Endothelial cell (in vitro differentiated cells): Measurements from ENCODE around the gene KCTD1. TPM values are rescaled to one million over a fixed set of nuclear protein-coding genes. Genes with fewer than 3 reads are reported as not detected.

Experiments used
- DNase-seq: peaks from one replicate; pipeline ENCODE4 v3.0.0; 2021; ENCODE audit warnings: low spot score
- H3K27ac Mint-ChIP-seq: one replicate; pipeline ENCODE4 v1.8.0; 2021; ENCODE audit warnings: mixed read lengths, inconsistent platforms; ENCODE audit not compliant: unreplicated experiment
- H3K27me3 Mint-ChIP-seq: one replicate; pipeline ENCODE4 v1.8.0; 2021; ENCODE audit warnings: mild to moderate bottlenecking, moderate library complexity, mixed read lengths, inconsistent platforms; ENCODE audit not compliant: unreplicated experiment
- H3K36me3 Mint-ChIP-seq: one replicate; pipeline ENCODE4 v1.8.0; 2021; ENCODE audit warnings: mild to moderate bottlenecking, low read depth, mixed read lengths, inconsistent platforms; ENCODE audit not compliant: unreplicated experiment
- H3K4me1 Mint-ChIP-seq: one replicate; pipeline ENCODE4 v1.8.0; 2021; ENCODE audit warnings: mild to moderate bottlenecking, mixed read lengths, inconsistent platforms; ENCODE audit not compliant: unreplicated experiment
- H3K4me3 Mint-ChIP-seq: one replicate; pipeline ENCODE4 v1.8.0; 2021; ENCODE audit warnings: mild to moderate bottlenecking, mixed read lengths, inconsistent platforms; ENCODE audit not compliant: unreplicated experiment
- H3K9me3 Mint-ChIP-seq: one replicate; pipeline ENCODE4 v1.8.0; 2021; ENCODE audit warnings: mixed read lengths, inconsistent platforms; ENCODE audit not compliant: unreplicated experiment
- CTCF ChIP-seq: fragments of 200-600 bp; sonication (generic); IDR thresholded peaks from one replicate; pipeline ENCODE4 v1.5.0; 2021; ENCODE audit warnings: antibody characterized with exemption; ENCODE audit not compliant: unreplicated experiment
- total RNA-seq: library from RNA; stranded (reverse); fragmentation: NEBNext Ultra II Directional; extraction: Animal tissue kit (Norgen Biotek cat#: 25700); gene quantifications from one replicate; pipeline ENCODE4 v1.2.1, GENCODE V29; 2021; ENCODE audit not compliant: unreplicated experiment

The KCTD1 gene
- total RNA-seq, 1 donor from 2014 or later, result 10.6 TPM

- Mint-ChIP-seq H3K4me1 (peaks cover 22% of the 10 kb centered on the region), H3K9me3 (no peaks in the 10 kb centered on the region), H3K27ac (no peak overlapping the region), H3K36me3 (peaks cover 7% of the 10 kb centered on the region), H3K4me3 (no peak overlapping the region), H3K27me3 (peaks cover 4% of the 10 kb centered on the region)
- TF ChIP-seq CTCF, result peak; percentile 40
- DNase-seq, result peak; percentile 66
Measured at GRCh38 chr18:26457611-26458353, 90.6 kb downstream of the KCTD1 start.

DNA sequence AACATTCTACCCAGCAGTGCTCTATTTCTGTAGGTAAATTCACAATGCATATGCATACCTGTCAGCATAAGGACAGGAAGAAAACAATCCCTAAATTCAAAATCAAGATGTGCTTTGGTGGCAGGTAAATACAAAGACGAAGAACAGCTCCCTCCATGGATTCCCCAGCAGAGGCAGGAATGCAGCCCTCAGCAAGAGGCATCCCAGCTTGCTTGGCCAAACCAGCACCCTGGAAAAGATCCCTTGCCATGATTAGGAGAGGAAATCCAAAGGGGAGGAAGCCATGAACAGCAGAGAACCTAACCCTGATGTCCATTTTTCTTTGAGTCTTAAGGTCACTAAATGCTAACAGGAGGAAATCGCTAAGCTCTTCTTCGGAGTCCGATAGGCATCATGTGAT, 91.2 kb downstream of the KCTD1 start:
- peaks cover 4% of the 10 kb centered on the region for H3K27me3 Mint-ChIP-seq
- H3K9me3 Mint-ChIP-seq, result no peaks in the 10 kb centered on the region
- peaks cover 7% of the 10 kb centered on the region for H3K36me3 Mint-ChIP-seq
- H3K27ac Mint-ChIP-seq, result no peak overlapping the region
- H3K4me3 Mint-ChIP-seq, result no peak overlapping the region
- TF ChIP-seq CTCF, result no peak
- DNase-seq, result no peak
- peaks cover 22% of the 10 kb centered on the region for H3K4me1 Mint-ChIP-seq

DNA sequence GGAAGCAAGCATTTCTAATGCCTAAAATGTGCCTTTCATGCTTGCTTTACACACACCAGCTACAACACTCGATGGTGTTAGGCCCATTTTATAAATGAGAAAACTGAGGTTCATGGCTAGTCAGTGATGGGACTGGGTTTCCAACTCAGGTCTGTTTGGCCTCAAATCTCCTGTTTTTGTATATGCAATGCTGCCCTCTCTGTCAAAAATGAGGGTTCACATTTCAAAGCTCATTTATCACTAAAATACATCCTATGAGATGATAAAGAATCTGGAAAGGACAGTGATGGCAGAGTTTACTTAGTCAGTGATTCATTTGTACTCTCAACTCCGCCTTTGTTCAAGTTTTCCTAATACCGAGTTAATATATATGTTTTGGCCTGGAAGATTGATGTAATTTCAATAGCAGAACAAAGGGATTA, 92.3 kb downstream of the KCTD1 start:
- no peak overlapping the region for H3K4me3 Mint-ChIP-seq
- H3K36me3 Mint-ChIP-seq, result peaks cover 7% of the 10 kb centered on the region
- no peaks in the 10 kb centered on the region for H3K9me3 Mint-ChIP-seq
- H3K4me1 Mint-ChIP-seq, result peaks cover 22% of the 10 kb centered on the region
- TF ChIP-seq CTCF, result no peak
- H3K27ac Mint-ChIP-seq, result no peak overlapping the region
- no peak for DNase-seq
- H3K27me3 Mint-ChIP-seq, result peaks cover 4% of the 10 kb centered on the region

DNA sequence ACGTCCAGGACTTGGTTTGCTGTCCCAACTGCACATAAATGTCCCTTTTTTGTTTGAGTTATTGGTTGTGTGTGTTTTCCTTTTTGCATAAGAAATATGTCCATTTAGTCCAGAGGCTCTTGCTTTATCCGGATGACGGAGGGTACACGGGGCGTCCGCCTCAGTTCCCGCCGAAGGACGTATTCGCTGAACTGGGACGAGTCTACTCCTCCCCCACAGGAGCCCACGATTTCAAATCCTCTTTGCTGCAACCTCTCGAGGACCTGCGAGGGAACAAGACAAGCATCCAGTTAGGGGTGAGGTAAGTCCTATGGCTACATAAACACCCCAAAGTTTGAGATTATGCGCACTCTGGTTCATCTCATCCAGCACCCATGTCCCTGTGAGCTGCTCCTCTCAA, 92.7 kb downstream of the KCTD1 start:
- no peaks in the 10 kb centered on the region for H3K9me3 Mint-ChIP-seq
- peaks cover 22% of the 10 kb centered on the region for H3K4me1 Mint-ChIP-seq
- H3K36me3 Mint-ChIP-seq, result peaks cover 7% of the 10 kb centered on the region
- no peak overlapping the region for H3K4me3 Mint-ChIP-seq
- no peak overlapping the region for H3K27ac Mint-ChIP-seq
- DNase-seq, result no peak
- H3K27me3 Mint-ChIP-seq, result peaks cover 4% of the 10 kb centered on the region
- no peak for TF ChIP-seq CTCF

- DNase-seq, result no peak
- H3K9me3 Mint-ChIP-seq, result no peaks in the 10 kb centered on the region
- peaks cover 7% of the 10 kb centered on the region for H3K36me3 Mint-ChIP-seq
- no peak overlapping the region for H3K27ac Mint-ChIP-seq
- peaks cover 22% of the 10 kb centered on the region for H3K4me1 Mint-ChIP-seq
- H3K4me3 Mint-ChIP-seq, result no peak overlapping the region
- no peak for TF ChIP-seq CTCF
- peaks cover 4% of the 10 kb centered on the region for H3K27me3 Mint-ChIP-seq
Measured at GRCh38 chr18:26454616-26455015, 93.7 kb downstream of the KCTD1 start.
